PC-3 (cell line): Measurements from ENCODE around the gene GARIN3. TPM values are rescaled to one million over a fixed set of nuclear protein-coding genes. Genes with fewer than 3 reads are reported as not detected.
"Not testable (repeated sequence)": the region's sequence is repeated elsewhere in the genome, so short reads cannot be mapped to it uniquely, and the experiment has no call there.

Experiments
- ATAC-seq: fragments of 200-7000 bp; cut with Tn5 transposase; 2 replicates; pipeline ENCODE4 v1.9.1; 2020; ENCODE audit warnings: mild to moderate bottlenecking, moderate library complexity
- BruUV-seq: library from RNA; stranded (reverse); fragments of 400-500 nt; replicated peaks from 2 replicates; lab custom pipeline; 2021; lab: Mats Ljungman, UMichigan
- CTCF ChIA-PET: fragments of 300-600 bp; sonication (Branson Sonifier 250); formaldehyde crosslinking; loops from one replicate; lab custom pipeline; 2022; ENCODE audit warnings: antibody characterized with exemption; lab: Charles Lee
- POLR2A ChIA-PET: fragments of 300-600 bp; sonication (Branson Sonifier 250); formaldehyde crosslinking; loops from one replicate; lab custom pipeline; 2022; ENCODE audit warnings: antibody characterized with exemption; ENCODE audit not compliant: unreplicated experiment; lab: Charles Lee
- DNase-seq: peaks from one replicate; pipeline ENCODE4 v3.0.0-alpha.2; 2015
- H2AFZ ChIP-seq: fragments of 300-600 bp; sonication (generic); 2 replicates; pipeline ENCODE4 v1.6.0; 2016; ENCODE audit warnings: antibody characterized with exemption, low read length
- H3F3A ChIP-seq: fragments of 300-600 bp; sonication (generic); one replicate; pipeline ENCODE4 v1.6.0; 2017; ENCODE audit warnings: antibody characterized with exemption, low read length, control low read depth, mild to moderate bottlenecking; ENCODE audit not compliant: unreplicated experiment
- H3K27ac ChIP-seq: fragments of 300-600 bp; sonication (generic); 2 replicates; pipeline ENCODE4 v1.5.1; 2016; ENCODE audit warnings: mild to moderate bottlenecking, low read length
- H3K27me3 ChIP-seq: fragments of 300-600 bp; sonication (generic); 2 replicates; pipeline ENCODE4 v1.6.1; 2016; ENCODE audit warnings: low read length, mixed read lengths
- H3K36me3 ChIP-seq: fragments of 300-600 bp; sonication (generic); 2 replicates; pipeline ENCODE4 v1.6.1; 2016; ENCODE audit warnings: low read depth, mixed run types, low read length, mixed read lengths
- H3K4me1 ChIP-seq: fragments of 300-600 bp; sonication (generic); 2 replicates; pipeline ENCODE4 v1.5.1; 2016; ENCODE audit warnings: low read length; ENCODE audit not compliant: insufficient read depth
- H3K4me2 ChIP-seq: fragments of 300-600 bp; sonication (generic); 2 replicates; pipeline ENCODE4 v1.6.0; 2016; ENCODE audit warnings: low read length
- H3K4me3 ChIP-seq: fragments of 300-600 bp; sonication (generic); 2 replicates; pipeline ENCODE4 v1.5.1; 2016; ENCODE audit warnings: mild to moderate bottlenecking, low read length, mixed read lengths
- H3K79me2 ChIP-seq: fragments of 300-600 bp; sonication (generic); 2 replicates; pipeline ENCODE4 v1.6.1; 2017; ENCODE audit warnings: low read length, mixed read lengths
- H3K9ac ChIP-seq: fragments of 300-600 bp; sonication (generic); 2 replicates; pipeline ENCODE4 v1.6.0; 2016; ENCODE audit warnings: mild to moderate bottlenecking, low read length
- H3K9me2 ChIP-seq: fragments of 300-600 bp; sonication (generic); replicated peaks from 2 replicates; pipeline ENCODE4 v1.6.1; 2016; ENCODE audit warnings: mixed run types, low read length, mixed read lengths
- H3K9me3 ChIP-seq: fragments of 300-600 bp; sonication (generic); 2 replicates; pipeline ENCODE4 v1.6.1; 2016; ENCODE audit warnings: low read length, mixed read lengths
- H4K20me1 ChIP-seq: fragments of 300-600 bp; sonication (generic); 2 replicates; pipeline ENCODE4 v1.6.1; 2016; ENCODE audit warnings: low read length, mixed read lengths
- EZH2 ChIP-seq: fragments of 300-600 bp; sonication (generic); IDR thresholded peaks from one replicate; pipeline ENCODE4 v1.6.1; 2017; ENCODE audit warnings: antibody characterized with exemption, mild to moderate bottlenecking, low read length; ENCODE audit not compliant: unreplicated experiment
- EZH2phosphoT487 ChIP-seq: fragments of 300-600 bp; sonication (generic); IDR thresholded peaks from 2 replicates; pipeline ENCODE4 v1.6.1; 2018; ENCODE audit warnings: mild to moderate bottlenecking, antibody characterized with exemption, low read length, borderline replicate concordance
- intact Hi-C: fragments of 100-400 bp; cut with micrococcal nuclease; formaldehyde crosslinking; loops from 2 replicates; pipeline ENCODE4 v1.9.0; 2023
- total RNA-seq: library from RNA; depleted of rRNA; stranded (reverse); fragments of >200 nt; gene quantifications from 2 replicates; pipeline ENCODE4 v1.2.3, GENCODE V29; 2014
- TF ChIP-seq, protein P1 (sequence below): fragments of 300-600 bp; sonication (generic); conservative IDR thresholded peaks from 2 replicates; pipeline ENCODE4 v1.5.1; 2017; ENCODE audit warnings: antibody characterized with exemption, low read depth, mild to moderate bottlenecking, low read length

Gene GARIN3
- total RNA-seq, 1 experiment from 2014 or later: not detected

DNA sequence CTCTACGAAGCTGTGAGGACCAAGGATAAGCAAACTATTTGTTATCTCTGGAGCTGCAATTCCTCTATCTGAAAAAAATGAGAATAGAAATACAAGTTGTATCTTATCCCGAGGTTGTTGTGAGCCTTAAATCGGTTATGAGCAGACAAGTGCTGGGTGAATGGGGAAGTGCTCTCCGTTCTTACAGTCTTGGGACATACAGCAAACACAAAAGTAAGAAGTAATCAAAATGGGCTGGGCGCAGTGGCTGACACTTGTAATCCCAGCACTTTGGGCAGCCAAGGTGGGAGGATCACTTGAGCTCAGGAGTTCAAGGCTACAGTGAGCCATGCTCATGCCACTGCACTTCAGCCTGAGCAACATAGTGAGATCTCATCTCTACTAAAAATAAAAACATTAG, 46.2 kb upstream of the GARIN3 start:
- CTCF ChIA-PET: no interaction called here
- Histone ChIP-seq H3K4me2 (no peak overlapping the region), H3K27me3 (peaks cover 29% of the 10 kb centered on the region), H3K9me2 (no peaks in the 10 kb centered on the region), H3K79me2 (no peaks in the 10 kb centered on the region), H3F3A (no peaks in the 10 kb centered on the region), H3K9me3 (no peaks in the 10 kb centered on the region), H3K4me3 (no peak overlapping the region), H3K9ac (no peak overlapping the region), H2AFZ (no peak overlapping the region), H3K36me3 (no peaks in the 10 kb centered on the region), H3K4me1 (no peaks in the 10 kb centered on the region), H3K27ac (no peak overlapping the region), H4K20me1 (no peaks in the 10 kb centered on the region)
- no peak for ATAC-seq
- TF ChIP-seq EZH2: no peak
- TF ChIP-seq, protein P1, sequence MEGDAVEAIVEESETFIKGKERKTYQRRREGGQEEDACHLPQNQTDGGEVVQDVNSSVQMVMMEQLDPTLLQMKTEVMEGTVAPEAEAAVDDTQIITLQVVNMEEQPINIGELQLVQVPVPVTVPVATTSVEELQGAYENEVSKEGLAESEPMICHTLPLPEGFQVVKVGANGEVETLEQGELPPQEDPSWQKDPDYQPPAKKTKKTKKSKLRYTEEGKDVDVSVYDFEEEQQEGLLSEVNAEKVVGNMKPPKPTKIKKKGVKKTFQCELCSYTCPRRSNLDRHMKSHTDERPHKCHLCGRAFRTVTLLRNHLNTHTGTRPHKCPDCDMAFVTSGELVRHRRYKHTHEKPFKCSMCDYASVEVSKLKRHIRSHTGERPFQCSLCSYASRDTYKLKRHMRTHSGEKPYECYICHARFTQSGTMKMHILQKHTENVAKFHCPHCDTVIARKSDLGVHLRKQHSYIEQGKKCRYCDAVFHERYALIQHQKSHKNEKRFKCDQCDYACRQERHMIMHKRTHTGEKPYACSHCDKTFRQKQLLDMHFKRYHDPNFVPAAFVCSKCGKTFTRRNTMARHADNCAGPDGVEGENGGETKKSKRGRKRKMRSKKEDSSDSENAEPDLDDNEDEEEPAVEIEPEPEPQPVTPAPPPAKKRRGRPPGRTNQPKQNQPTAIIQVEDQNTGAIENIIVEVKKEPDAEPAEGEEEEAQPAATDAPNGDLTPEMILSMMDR: no peak
- TF ChIP-seq EZH2phosphoT487: no peak
- intact Hi-C loops: no loop called here
- POLR2A ChIA-PET: interaction anchor here (0.6 kb wide), 1 partner anchor 469 kb away, joined by 3 read pairs; no protein-coding TSS in a partner anchor
- no peak for DNase-seq
- no TSS peak for BruUV-seq

DNA sequence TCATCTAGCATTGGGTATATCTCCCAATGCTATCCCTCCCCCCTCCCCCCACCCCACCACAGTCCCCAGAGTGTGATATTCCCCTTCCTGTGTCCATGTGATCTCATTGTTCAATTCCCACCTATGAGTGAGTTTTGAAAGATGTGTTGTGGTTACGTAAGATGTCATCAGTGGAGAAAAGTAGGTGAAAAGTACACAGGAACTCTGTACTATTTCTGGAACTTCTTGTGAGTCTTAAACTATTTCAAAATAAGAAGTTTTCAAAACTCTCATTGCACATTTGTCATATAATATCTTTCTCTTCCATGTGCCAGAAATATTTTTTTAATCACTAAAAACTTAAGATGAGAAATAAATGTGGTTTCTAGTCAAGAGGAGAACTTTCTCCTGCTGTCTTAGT, 44.6 kb upstream of the GARIN3 start:
- H3F3A ChIP-seq, H3K9ac ChIP-seq, H3K9me2 ChIP-seq, intact Hi-C loops, H4K20me1 ChIP-seq, BruUV-seq, H3K4me1 ChIP-seq, H3K4me3 ChIP-seq, H3K27ac ChIP-seq, H3K4me2 ChIP-seq, H3K9me3 ChIP-seq, DNase-seq, H3K79me2 ChIP-seq, POLR2A ChIA-PET, H2AFZ ChIP-seq, CTCF ChIA-PET, H3K36me3 ChIP-seq, ATAC-seq: not testable (repeated sequence)
- peaks cover 33% of the 10 kb centered on the region for H3K27me3 ChIP-seq

DNA sequence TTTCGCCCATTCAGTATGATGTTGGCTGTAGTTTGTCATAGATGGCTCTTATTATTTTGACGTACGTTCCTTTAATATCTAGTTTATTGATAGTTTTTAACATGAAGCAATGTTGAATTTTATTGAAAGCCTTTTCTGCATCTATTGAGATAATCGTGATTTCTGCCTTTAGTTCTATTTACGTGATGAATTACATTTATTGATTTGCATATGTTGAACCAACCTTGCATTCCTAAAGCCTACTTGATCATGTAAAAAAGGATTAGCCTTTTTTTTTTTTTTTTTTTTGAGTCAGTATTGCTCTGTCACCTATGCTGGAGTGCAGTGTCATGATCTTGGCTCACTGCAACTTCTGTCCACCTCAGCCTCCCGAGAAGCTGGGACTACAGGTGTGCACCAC, 39.6 kb upstream of the GARIN3 start:
- no peak overlapping the region for H3K9ac ChIP-seq
- H3K36me3 ChIP-seq: no peaks in the 10 kb centered on the region
- no peaks in the 10 kb centered on the region for H3F3A ChIP-seq
- ChIA-PET POLR2A (no interaction called here), CTCF (no interaction called here)
- H3K27ac ChIP-seq: no peak overlapping the region
- H3K4me3 ChIP-seq: no peak overlapping the region
- no peaks in the 10 kb centered on the region for H3K4me1 ChIP-seq
- H4K20me1 ChIP-seq: no peaks in the 10 kb centered on the region
- no peak for DNase-seq
- no peak for ATAC-seq
- BruUV-seq: no TSS peak
- no peak overlapping the region for H3K4me2 ChIP-seq
- H3K27me3 ChIP-seq: peaks cover 51% of the 10 kb centered on the region
- H3K79me2 ChIP-seq: no peaks in the 10 kb centered on the region
- intact Hi-C loops: no loop called here
- H3K9me3 ChIP-seq: no peaks in the 10 kb centered on the region
- H2AFZ ChIP-seq: no peak overlapping the region
- no peaks in the 10 kb centered on the region for H3K9me2 ChIP-seq
- no peak for TF ChIP-seq EZH2
- TF ChIP-seq, protein P1: no peak
- no peak for TF ChIP-seq EZH2phosphoT487
